ENCODE data around the gene JAKMIP2. TPM values are rescaled to one million over a fixed set of nuclear protein-coding genes. Genes with fewer than 3 reads are reported as not detected.

JAKMIP2 gene
- total and polyA plus RNA-seq, 10 of the 15 experiments (the other 5 are each of a cell fraction or from before 2014, with no cell fraction given) = 0.51 to 1.8 (median 0.89) TPM

- Histone ChIP-seq H3K36me3 (ENCODE audit: control insufficient read depth in 2 of 2, insufficient read depth in 2 of 2, low read length in 1 of 2) (no peaks in the 10 kb centered on the region), H3K4me1 (ENCODE audit: control insufficient read depth, insufficient read depth, low read length) (no peaks in the 10 kb centered on the region), H3K27me3 (replicated peaks in 1 of 2; ENCODE audit: control insufficient read depth in 2 of 2, insufficient read depth in 2 of 2, low read length in 1 of 2) (no peaks in the 10 kb centered on the region), H3K27ac (ENCODE audit: control insufficient read depth, insufficient read depth) (no peak overlapping the region), H3K79me2 (ENCODE audit: control insufficient read depth, insufficient read depth, low read length) (no peaks in the 10 kb centered on the region), H3K4me3 (no peak overlapping the region), H3K4me2 (ENCODE audit: control insufficient read depth, insufficient read depth) (no peak overlapping the region), H2AFZ (ENCODE audit: control insufficient read depth, low read depth, low read length) (no peak overlapping the region), H4K20me1 (ENCODE audit: control insufficient read depth, insufficient read depth) (no peaks in the 10 kb centered on the region), H3K9ac (ENCODE audit: control insufficient read depth, insufficient read depth, low read length) (no peak overlapping the region), H3K9me3 (replicated peaks; ENCODE audit: control insufficient read depth, insufficient read depth, low read length) (no peaks in the 10 kb centered on the region; the same call in 2 of the 3 replicates)
- CTCF ChIA-PET = no interaction called here
- ATAC-seq = no peak
- WGBS (ENCODE audit: insufficient coverage, insufficient replicate concordance, low lambda C conversion rate, missing lambda C conversion rate) = 0% methylated on average over 1 of the region's 1 CpG
- RAD21 ChIA-PET (ENCODE audit: unreplicated experiment) = no interaction called here
- TF ChIP-seq ELK1 (IDR thresholded peaks at IDR 0.05; ENCODE audit: low read depth, low read length) (no peak), SUZ12 (IDR thresholded peaks at IDR 0.05; ENCODE audit: unreplicated experiment) (no peak), MTA2 (IDR thresholded peaks at IDR 0.05; ENCODE audit: low read depth) (no peak), JUND (IDR thresholded peaks at IDR 0.05; ENCODE audit: low read depth, low read length) (no peak), RFX5 (IDR thresholded peaks at IDR 0.05; ENCODE audit: low read depth, low read length) (no peak), GABPA (IDR thresholded peaks at IDR 0.05; ENCODE audit: low read depth) (no peak), NRF1 (conservative IDR thresholded peaks at IDR 0.05; ENCODE audit: low read depth, low read length) (no peak), ZNF24 (IDR thresholded peaks at IDR 0.05) (no peak), SKIL (IDR thresholded peaks at IDR 0.05; ENCODE audit: low read depth, poor library complexity, severe bottlenecking) (no peak), ETV6 (conservative IDR thresholded peaks at IDR 0.05 in 1 of 2, IDR thresholded peaks at IDR 0.05 in 1 of 2; ENCODE audit: borderline replicate concordance in 1 of 2, low read depth in 1 of 2) (no peak), POLR2AphosphoS5 (IDR thresholded peaks at IDR 0.05; ENCODE audit: low read length) (no peak)
- POLR2A ChIA-PET = no interaction called here
- no TSS peak for BruUV-seq (replicated peaks)
- in situ Hi-C loops (cut with MboI) = no loop called here
- FAIRE-seq = no peak
- DNase-seq (ENCODE audit: low read depth, low spot score) = no peak
- SMC1A ChIA-PET (ENCODE audit: uncharacterized antibody, unreplicated experiment) = no interaction called here
- intact Hi-C loops (cut with micrococcal nuclease; ENCODE audit: unreplicated experiment) = no loop called here
Observed at GRCh38 chr5:147779694-147780093, 2.8 kb downstream of the JAKMIP2 start.

Data from GM12878 (cell line).